ENCODE results near the gene CDH23.

Gene CDH23

GRCh38 chr10:71703577-71703976, 306.9 kb downstream of the CDH23 start:
- Histone ChIP-seq H3K27me3 (ENCODE audit: control insufficient read depth in 1 of 2, insufficient read depth in 2 of 2, low read length in 2 of 2) (no peaks in the 10 kb centered on the region), H3K4me1 (ENCODE audit: control insufficient read depth in 1 of 2, insufficient read depth in 2 of 2, low read length in 2 of 2) (peaks cover 7 to 10% of the 10 kb centered on the region in 2 donors), H3K9ac (ENCODE audit: low read depth in 1 of 2, low read length in 2 of 2) (no peak overlapping the region), H3K27ac (ENCODE audit: low read depth, low read length) (no peak overlapping the region), H3K4me3 (ENCODE audit: low read depth in 1 of 2, low read length in 2 of 2) (no peak overlapping the region), H3K36me3 (ENCODE audit: control insufficient read depth in 1 of 2, insufficient read depth in 2 of 2, low read length in 2 of 2) (no peaks in the 10 kb centered on the region), H3K9me3 (ENCODE audit: control insufficient read depth in 1 of 2, low read length in 2 of 2) (no peaks in the 10 kb centered on the region)

- Histone ChIP-seq H3K4me1 (ENCODE audit: control insufficient read depth in 1 of 2, insufficient read depth in 2 of 2, low read length in 2 of 2) (peaks cover 16 to 17% of the 10 kb centered on the region in 2 donors), H3K36me3 (ENCODE audit: control insufficient read depth in 1 of 2, insufficient read depth in 2 of 2, low read length in 2 of 2) (no peaks in the 10 kb centered on the region), H3K9me3 (ENCODE audit: control insufficient read depth in 1 of 2, low read length in 2 of 2) (no peaks in the 10 kb centered on the region), H3K4me3 (ENCODE audit: low read depth in 1 of 2, low read length in 2 of 2) (no peak overlapping the region), H3K27ac (ENCODE audit: low read depth, low read length) (no peak overlapping the region), H3K27me3 (ENCODE audit: control insufficient read depth in 1 of 2, insufficient read depth in 2 of 2, low read length in 2 of 2) (no peaks in the 10 kb centered on the region), H3K9ac (ENCODE audit: low read depth in 1 of 2, low read length in 2 of 2) (no peak overlapping the region)
Measured at GRCh38 chr10:71704816-71705215, 308.1 kb downstream of the CDH23 start.

- Histone ChIP-seq H3K9ac (ENCODE audit: low read depth in 1 of 2, low read length in 2 of 2) (no peak overlapping the region), H3K9me3 (ENCODE audit: control insufficient read depth in 1 of 2, low read length in 2 of 2) (no peaks in the 10 kb centered on the region), H3K36me3 (ENCODE audit: control insufficient read depth in 1 of 2, insufficient read depth in 2 of 2, low read length in 2 of 2) (no peaks in the 10 kb centered on the region), H3K27me3 (ENCODE audit: control insufficient read depth in 1 of 2, insufficient read depth in 2 of 2, low read length in 2 of 2) (no peaks in the 10 kb centered on the region), H3K4me1 (ENCODE audit: control insufficient read depth in 1 of 2, insufficient read depth in 2 of 2, low read length in 2 of 2) (peaks cover 16 to 17% of the 10 kb centered on the region in 2 donors), H3K27ac (ENCODE audit: low read depth, low read length) (no peak overlapping the region), H3K4me3 (ENCODE audit: low read depth in 1 of 2, low read length in 2 of 2) (no peak overlapping the region)
Measured at GRCh38 chr10:71705582-71705981, 308.9 kb downstream of the CDH23 start.

- Histone ChIP-seq H3K27ac (ENCODE audit: low read depth, low read length) (no peak overlapping the region), H3K9ac (ENCODE audit: low read depth in 1 of 2, low read length in 2 of 2) (no peak overlapping the region), H3K9me3 (ENCODE audit: control insufficient read depth in 1 of 2, low read length in 2 of 2) (no peaks in the 10 kb centered on the region), H3K27me3 (ENCODE audit: control insufficient read depth in 1 of 2, insufficient read depth in 2 of 2, low read length in 2 of 2) (no peaks in the 10 kb centered on the region), H3K36me3 (ENCODE audit: control insufficient read depth in 1 of 2, insufficient read depth in 2 of 2, low read length in 2 of 2) (no peaks in the 10 kb centered on the region), H3K4me3 (ENCODE audit: low read depth in 1 of 2, low read length in 2 of 2) (no peak overlapping the region), H3K4me1 (ENCODE audit: control insufficient read depth in 1 of 2, insufficient read depth in 2 of 2, low read length in 2 of 2) (peaks cover 16 to 17% of the 10 kb centered on the region in 2 donors)
Measured at GRCh38 chr10:71706216-71707121, 309.7 kb downstream of the CDH23 start.

GRCh38 chr10:71707240-71707789, 310.6 kb downstream of the CDH23 start:
- no peaks in the 10 kb centered on the region for H3K9me3 ChIP-seq (ENCODE audit: control insufficient read depth in 1 of 2, low read length in 2 of 2)
- H3K9ac ChIP-seq (ENCODE audit: low read depth in 1 of 2, low read length in 2 of 2), result no peak overlapping the region
- H3K4me1 ChIP-seq (ENCODE audit: control insufficient read depth in 1 of 2, insufficient read depth in 2 of 2, low read length in 2 of 2), result peaks cover 17% of the 10 kb centered on the region in 2 donors
- no peak overlapping the region for H3K4me3 ChIP-seq (ENCODE audit: low read depth in 1 of 2, low read length in 2 of 2)
- H3K27me3 ChIP-seq (ENCODE audit: control insufficient read depth in 1 of 2, insufficient read depth in 2 of 2, low read length in 2 of 2), result no peaks in the 10 kb centered on the region
- H3K27ac ChIP-seq (ENCODE audit: low read depth, low read length), result no peak overlapping the region
- no peaks in the 10 kb centered on the region for H3K36me3 ChIP-seq (ENCODE audit: control insufficient read depth in 1 of 2, insufficient read depth in 2 of 2, low read length in 2 of 2)

GRCh38 chr10:71708301-71708703, 311.6 kb downstream of the CDH23 start:
- no peaks in the 10 kb centered on the region for H3K36me3 ChIP-seq (ENCODE audit: control insufficient read depth in 1 of 2, insufficient read depth in 2 of 2, low read length in 2 of 2)
- H3K4me1 ChIP-seq (ENCODE audit: control insufficient read depth in 1 of 2, insufficient read depth in 2 of 2, low read length in 2 of 2), result peaks cover 23 to 25% of the 10 kb centered on the region in 2 donors
- H3K4me3 ChIP-seq (ENCODE audit: low read depth in 1 of 2, low read length in 2 of 2), result peak overlapping the region; percentile 42 to 46
- peak overlapping the region in 1 of 2 donors; percentile 61 for H3K9ac ChIP-seq (ENCODE audit: low read depth in 1 of 2, low read length in 2 of 2)
- no peaks in the 10 kb centered on the region for H3K27me3 ChIP-seq (ENCODE audit: control insufficient read depth in 1 of 2, insufficient read depth in 2 of 2, low read length in 2 of 2)
- no peaks in the 10 kb centered on the region for H3K9me3 ChIP-seq (ENCODE audit: control insufficient read depth in 1 of 2, low read length in 2 of 2)
- no peak overlapping the region for H3K27ac ChIP-seq (ENCODE audit: low read depth, low read length)

- Histone ChIP-seq H3K27ac (ENCODE audit: low read depth, low read length) (no peak overlapping the region), H3K9ac (ENCODE audit: low read depth in 1 of 2, low read length in 2 of 2) (peak overlapping the region in 1 of 2 donors; percentile 61)
Measured at GRCh38 chr10:71708897-71709882, 312.5 kb downstream of the CDH23 start.

GRCh38 chr10:71710519-71710918, 313.8 kb downstream of the CDH23 start:
- Histone ChIP-seq H3K9ac (ENCODE audit: low read depth in 1 of 2, low read length in 2 of 2) (no peak overlapping the region), H3K27ac (ENCODE audit: low read depth, low read length) (no peak overlapping the region), H3K4me1 (ENCODE audit: control insufficient read depth in 1 of 2, insufficient read depth in 2 of 2, low read length in 2 of 2) (peaks cover 43 to 47% of the 10 kb centered on the region in 2 donors), H3K9me3 (ENCODE audit: control insufficient read depth in 1 of 2, low read length in 2 of 2) (no peaks in the 10 kb centered on the region), H3K36me3 (ENCODE audit: control insufficient read depth in 1 of 2, insufficient read depth in 2 of 2, low read length in 2 of 2) (no peaks in the 10 kb centered on the region), H3K4me3 (ENCODE audit: low read depth in 1 of 2, low read length in 2 of 2) (no peak overlapping the region), H3K27me3 (ENCODE audit: control insufficient read depth in 1 of 2, insufficient read depth in 2 of 2, low read length in 2 of 2) (no peaks in the 10 kb centered on the region)

More at GRCh38 chr10:71708897-71709882, 312.5 kb downstream of the CDH23 start:
- Histone ChIP-seq H3K9me3 (ENCODE audit: control insufficient read depth in 1 of 2, low read length in 2 of 2) (no peaks in the 10 kb centered on the region), H3K4me1 (ENCODE audit: control insufficient read depth in 1 of 2, insufficient read depth in 2 of 2, low read length in 2 of 2) (peaks cover 32 to 34% of the 10 kb centered on the region in 2 donors), H3K4me3 (ENCODE audit: low read depth in 1 of 2, low read length in 2 of 2) (peak overlapping the region; percentile 42 to 46), H3K36me3 (ENCODE audit: control insufficient read depth in 1 of 2, insufficient read depth in 2 of 2, low read length in 2 of 2) (no peaks in the 10 kb centered on the region), H3K27me3 (ENCODE audit: control insufficient read depth in 1 of 2, insufficient read depth in 2 of 2, low read length in 2 of 2) (no peaks in the 10 kb centered on the region)

- no peak overlapping the region for H3K27ac ChIP-seq (ENCODE audit: low read depth, low read length)
- H3K4me3 ChIP-seq (ENCODE audit: low read depth in 1 of 2, low read length in 2 of 2), result no peak overlapping the region
- no peak overlapping the region for H3K9ac ChIP-seq (ENCODE audit: low read depth in 1 of 2, low read length in 2 of 2)
- H3K4me1 ChIP-seq (ENCODE audit: control insufficient read depth in 1 of 2, insufficient read depth in 2 of 2, low read length in 2 of 2), result peaks cover 43 to 50% of the 10 kb centered on the region in 2 donors
- no peaks in the 10 kb centered on the region for H3K27me3 ChIP-seq (ENCODE audit: control insufficient read depth in 1 of 2, insufficient read depth in 2 of 2, low read length in 2 of 2)
- no peaks in the 10 kb centered on the region for H3K9me3 ChIP-seq (ENCODE audit: control insufficient read depth in 1 of 2, low read length in 2 of 2)
- no peaks in the 10 kb centered on the region for H3K36me3 ChIP-seq (ENCODE audit: control insufficient read depth in 1 of 2, insufficient read depth in 2 of 2, low read length in 2 of 2)
Measured at GRCh38 chr10:71711052-71711623, 314.4 kb downstream of the CDH23 start.
